ENCODE results near the gene LIN7B.

Gene LIN7B

GRCh38 chr19:49097453-49098288 lies 16.5 kb upstream of the LIN7B start:
- TF ChIP-seq CTCF (IDR thresholded peaks at IDR 0.05; ENCODE audit: low read depth, low read length), result peak; percentile 100
- peak; percentile 70 for DNase-seq (ENCODE audit: low read depth, low spot score)
- in situ Hi-C loops (cut with HindIII; ENCODE audit: low sequenced_read_pairs), result no loop called here
- H3K4me3 ChIP-seq (ENCODE audit: low read depth, low read length), result no peak overlapping the region

DNA sequence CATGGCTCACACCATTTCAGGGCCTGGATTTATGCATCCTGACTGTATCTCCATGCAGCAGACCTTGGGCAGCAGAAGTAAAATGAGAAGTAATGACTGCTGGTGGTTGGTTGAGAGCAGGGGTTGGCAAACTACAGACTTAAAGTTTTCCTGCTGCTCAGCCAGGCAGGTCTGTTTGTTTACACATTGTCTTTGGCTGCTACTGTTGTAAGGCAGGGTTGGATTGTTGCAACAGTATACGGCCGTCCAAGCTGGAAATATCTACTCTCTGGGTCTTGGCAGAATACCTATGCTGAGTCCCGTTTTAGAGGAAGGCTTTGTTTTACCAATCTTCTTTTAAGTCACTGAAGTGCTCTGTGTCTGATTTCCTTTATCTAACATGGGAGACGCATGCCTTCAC lies 15.4 kb upstream of the LIN7B start:
- in situ Hi-C loops (cut with HindIII; ENCODE audit: low sequenced_read_pairs), result no loop called here
- DNase-seq (ENCODE audit: low read depth, low spot score), result no peak
- H3K4me3 ChIP-seq (ENCODE audit: low read depth, low read length), result no peak overlapping the region
- no peak for TF ChIP-seq CTCF (IDR thresholded peaks at IDR 0.05; ENCODE audit: low read depth, low read length)

GRCh38 chr19:49101160-49101559 lies 13.0 kb upstream of the LIN7B start:
- in situ Hi-C loops (cut with HindIII; ENCODE audit: low sequenced_read_pairs), result no loop called here
- no peak for TF ChIP-seq CTCF (IDR thresholded peaks at IDR 0.05; ENCODE audit: low read depth, low read length)
- no peak overlapping the region for H3K4me3 ChIP-seq (ENCODE audit: low read depth, low read length)
- no peak for DNase-seq (ENCODE audit: low read depth, low spot score)

DNA sequence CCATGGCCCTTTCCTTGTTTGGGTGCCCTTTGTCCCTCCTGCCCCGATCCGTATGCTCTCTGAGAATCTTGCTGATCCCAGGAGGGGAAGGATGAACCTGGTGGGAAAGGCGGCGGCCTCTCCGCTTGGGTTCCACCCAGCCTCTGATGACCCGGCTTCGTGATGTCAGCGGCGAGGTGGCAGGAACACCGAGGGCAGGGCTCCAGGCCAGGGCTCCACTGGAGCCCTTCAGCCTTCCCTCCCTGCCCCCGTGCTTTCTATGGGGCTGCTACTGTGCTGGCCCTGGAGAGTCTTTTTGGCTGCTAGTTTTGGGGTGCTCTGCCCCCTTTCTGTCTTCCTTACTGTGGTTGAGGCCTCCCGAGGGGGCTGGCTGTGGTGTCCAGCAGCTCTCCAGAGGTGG lies 11.9 kb upstream of the LIN7B start:
- no peak for DNase-seq (ENCODE audit: low read depth, low spot score)
- no peak overlapping the region for H3K4me3 ChIP-seq (ENCODE audit: low read depth, low read length)
- TF ChIP-seq CTCF (IDR thresholded peaks at IDR 0.05; ENCODE audit: low read depth, low read length), result no peak
- in situ Hi-C loops (cut with HindIII; ENCODE audit: low sequenced_read_pairs), result no loop called here

DNA sequence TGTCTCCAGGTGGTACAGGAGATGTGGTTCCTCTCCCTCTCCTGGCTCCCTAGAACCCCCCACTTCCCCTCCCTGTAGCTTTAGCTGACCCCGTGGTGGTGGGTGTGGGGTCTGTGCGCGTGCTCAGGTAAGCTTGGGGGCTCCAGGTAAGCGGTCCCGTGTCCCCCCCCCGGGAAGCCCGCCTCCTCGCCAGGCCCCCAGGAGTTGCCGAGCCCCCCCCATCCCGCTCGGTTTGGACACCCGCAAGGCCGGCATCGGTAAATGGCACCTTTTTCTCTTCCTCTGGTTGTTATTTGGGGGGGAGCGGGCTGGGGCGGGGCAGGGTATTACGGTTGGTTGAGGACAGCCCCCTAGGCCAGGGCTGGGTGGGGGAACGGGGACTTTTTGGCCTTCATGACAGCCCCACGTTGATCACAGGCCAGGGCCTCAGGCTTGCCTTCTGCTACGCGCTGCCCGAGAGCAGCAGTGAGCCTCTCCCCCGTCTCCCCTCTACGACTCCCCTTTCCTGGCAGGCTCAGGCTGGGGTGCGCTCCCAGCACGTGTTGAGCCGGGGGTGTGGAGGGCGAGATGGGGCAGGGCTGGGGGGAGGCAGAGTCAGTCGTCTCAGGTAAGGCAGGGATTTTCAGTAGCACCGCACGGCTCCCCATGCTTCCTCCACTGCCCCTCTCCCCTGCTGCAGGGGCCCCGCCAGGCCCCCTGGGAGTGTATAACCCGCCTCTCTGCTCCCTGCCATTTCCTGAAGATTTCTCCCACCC lies 10.7 kb upstream of the LIN7B start:
- in situ Hi-C loops (cut with HindIII; ENCODE audit: low sequenced_read_pairs), result no loop called here
- TF ChIP-seq CTCF (IDR thresholded peaks at IDR 0.05; ENCODE audit: low read depth, low read length), result no peak
- H3K4me3 ChIP-seq (ENCODE audit: low read depth, low read length), result no peak overlapping the region
- no peak for DNase-seq (ENCODE audit: low read depth, low spot score)

DNA sequence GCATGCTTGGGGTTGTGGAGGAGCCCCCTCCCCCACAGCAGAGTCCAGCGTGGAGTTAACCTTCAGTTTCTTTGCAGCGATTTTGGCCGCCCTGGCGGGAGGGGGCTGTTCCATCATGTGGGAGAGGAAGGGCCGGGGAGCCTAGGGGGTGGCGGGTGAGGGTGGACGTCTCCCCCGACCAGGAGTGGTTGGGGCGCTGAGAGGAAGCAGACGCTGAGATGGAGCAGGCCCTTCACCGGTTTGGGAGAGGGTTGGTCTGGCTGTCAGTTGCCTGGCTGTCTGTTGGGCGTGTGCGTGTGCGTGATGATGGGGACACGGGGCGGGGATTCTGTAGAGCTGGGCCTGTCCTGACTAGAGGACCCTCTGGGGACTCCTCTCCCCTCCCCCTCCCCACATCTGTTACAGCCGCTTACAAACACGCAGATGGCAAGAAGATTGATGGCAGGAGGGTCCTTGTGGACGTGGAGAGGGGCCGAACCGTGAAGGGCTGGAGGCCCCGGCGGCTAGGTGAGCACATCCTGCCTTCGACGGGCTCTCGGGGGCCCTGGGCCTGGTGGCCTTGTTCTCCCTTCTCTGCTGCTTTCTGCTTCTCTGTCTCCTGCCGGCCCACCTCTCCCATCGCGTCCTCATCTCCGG lies 9.8 kb upstream of the LIN7B start:
- TF ChIP-seq CTCF (IDR thresholded peaks at IDR 0.05; ENCODE audit: low read depth, low read length), result no peak
- DNase-seq (ENCODE audit: low read depth, low spot score), result no peak
- H3K4me3 ChIP-seq (ENCODE audit: low read depth, low read length), result no peak overlapping the region

More for the DNA sequence above, 9.8 kb upstream of the LIN7B start:
- in situ Hi-C loops (cut with HindIII; ENCODE audit: low sequenced_read_pairs), result no loop called here

All from astrocyte of the spinal cord (primary cell).